ENCODE results near the gene OR1I1.
A peak's percentile ranks its signal among the peaks of the same experiment; 100 is the strongest.

Gene OR1I1

GRCh38 chr19:15116856-15117255 lies 34.8 kb downstream of the OR1I1 start:
- no peak for DNase-seq (ENCODE audit: low read depth in 1 of 2, low spot score in 1 of 2)

DNA sequence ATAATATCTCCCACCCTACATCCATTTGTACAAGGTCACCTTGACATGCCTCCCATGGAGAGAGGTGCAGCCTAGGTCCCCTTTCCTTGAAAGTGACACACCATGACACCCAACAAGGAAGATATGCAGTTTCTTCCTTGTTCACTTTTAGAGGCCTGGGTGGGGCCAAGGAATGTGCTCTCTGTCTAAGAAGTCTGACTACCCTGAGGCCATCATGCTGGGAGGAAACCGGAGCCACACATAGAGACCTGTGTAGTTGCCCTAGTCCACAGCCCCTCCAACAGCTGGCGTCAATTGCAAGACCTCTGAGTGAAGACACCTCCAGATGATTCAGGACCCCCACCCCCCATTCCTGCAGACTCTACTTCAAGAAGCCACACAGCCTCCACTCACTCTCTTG lies 36.2 kb downstream of the OR1I1 start:
- DNase-seq (ENCODE audit: low read depth in 1 of 2, low spot score in 1 of 2), result no peak

DNA sequence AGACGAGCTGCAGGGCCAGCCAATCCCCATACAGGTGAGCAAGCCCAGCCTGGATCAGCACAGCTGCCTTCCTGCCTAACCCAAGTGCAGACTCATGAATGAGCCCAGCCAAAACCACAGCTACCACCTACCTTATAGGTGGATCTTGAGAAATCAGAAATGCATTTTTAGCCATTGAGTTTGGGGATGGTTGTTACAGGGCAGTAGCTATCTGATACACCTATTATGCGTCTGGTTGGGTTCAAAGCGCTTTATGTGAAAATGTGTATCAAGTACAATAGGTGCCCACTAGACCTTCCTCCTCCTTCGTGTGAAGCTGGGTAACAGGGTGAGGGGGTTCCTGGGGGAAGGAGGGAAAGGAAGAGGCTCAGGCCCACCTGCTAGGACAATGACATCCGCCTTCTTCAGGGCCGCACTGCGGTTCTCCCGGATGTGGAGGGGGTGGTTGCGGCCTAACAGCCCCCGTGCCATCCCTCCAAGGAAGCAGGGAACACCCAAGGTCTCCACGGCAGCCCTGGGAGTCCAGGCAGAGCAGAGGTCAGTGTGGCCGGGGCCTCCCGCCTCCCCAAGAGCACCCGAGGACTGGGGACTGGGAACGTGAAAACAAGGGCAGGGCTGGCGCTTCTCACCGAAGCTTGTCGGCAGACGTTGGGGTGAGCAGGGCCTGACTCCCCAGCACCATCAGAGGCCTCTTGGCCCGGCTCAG lies 36.9 kb downstream of the OR1I1 start:
- no peak for DNase-seq (ENCODE audit: low read depth in 1 of 2, low spot score in 1 of 2)

GRCh38 chr19:15120135-15121026 lies 38.4 kb downstream of the OR1I1 start:
- no peak for DNase-seq (ENCODE audit: low read depth in 1 of 2, low spot score in 1 of 2)

- DNase-seq (ENCODE audit: low read depth in 1 of 2, low spot score in 1 of 2), result no peak
Observed at GRCh38 chr19:15122331-15123030, 40.5 kb downstream of the OR1I1 start.

- DNase-seq (ENCODE audit: low read depth in 1 of 2, low spot score in 1 of 2), result no peak
Observed at GRCh38 chr19:15123031-15123890, 41.2 kb downstream of the OR1I1 start.

DNA sequence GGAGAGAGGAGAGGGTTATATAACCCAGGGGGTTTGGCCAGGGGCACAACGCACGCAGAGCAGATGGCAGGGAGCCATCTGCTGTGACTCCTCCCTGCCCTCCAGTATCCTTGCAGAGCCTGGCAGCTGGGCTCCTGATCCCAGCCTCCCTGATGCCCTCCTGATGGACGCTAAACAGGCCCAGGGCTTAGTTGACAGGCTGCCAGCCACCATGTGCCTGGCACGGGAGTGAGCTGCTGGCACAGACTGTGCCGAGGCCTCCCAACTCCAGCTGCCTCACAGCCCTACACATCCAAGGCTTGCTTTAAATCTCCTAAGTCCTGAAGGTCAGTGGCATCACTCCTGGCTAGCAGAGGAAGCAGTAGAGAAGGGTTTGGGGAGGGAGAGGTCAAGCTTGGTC lies 41.9 kb downstream of the OR1I1 start:
- DNase-seq (ENCODE audit: low read depth in 1 of 2, low spot score in 1 of 2), result no peak

GRCh38 chr19:15124572-15125231 lies 42.7 kb downstream of the OR1I1 start:
- DNase-seq (ENCODE audit: low read depth in 1 of 2, low spot score in 1 of 2), result no peak

DNA sequence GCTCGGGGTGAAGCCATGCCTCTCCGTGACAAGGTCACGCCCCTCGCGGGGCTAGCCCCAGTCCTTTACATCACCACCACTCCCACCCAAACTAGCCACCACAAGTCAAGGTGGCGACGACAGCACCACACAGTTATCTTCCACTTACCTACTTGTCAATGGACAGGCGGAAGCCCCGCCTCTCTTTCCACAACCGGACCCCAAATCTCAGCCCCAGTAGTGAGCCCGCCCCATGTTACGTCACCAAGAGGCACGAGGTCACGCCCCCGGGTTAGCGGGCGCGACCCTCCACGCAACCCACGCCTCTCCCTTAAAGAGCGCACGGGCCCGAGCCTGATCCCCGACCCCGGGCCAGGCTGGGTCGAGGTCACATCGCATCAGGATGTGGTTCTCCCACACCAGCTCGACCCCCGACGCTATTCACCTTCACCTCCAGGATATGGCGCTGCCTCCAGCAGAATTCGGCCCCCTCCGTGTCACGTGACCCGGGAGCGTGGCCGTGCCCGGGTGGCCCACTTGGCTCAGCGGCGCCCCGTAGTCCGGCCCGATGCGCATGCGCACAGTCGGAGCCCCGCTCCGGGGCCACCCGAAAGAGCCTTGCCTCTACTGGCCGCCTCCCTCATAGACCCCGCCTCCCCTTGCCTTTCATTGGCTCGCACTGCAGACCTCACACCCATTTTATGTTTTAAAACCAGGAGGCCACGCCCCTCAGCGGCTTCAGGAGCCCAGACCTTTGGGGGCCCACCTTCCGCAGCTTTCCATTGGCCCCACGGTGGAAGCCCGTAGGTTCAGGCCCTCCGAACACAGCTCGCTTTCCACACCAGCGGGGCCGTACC lies 43.4 kb downstream of the OR1I1 start:
- peak; percentile 96 to 97 for DNase-seq (ENCODE audit: low read depth in 1 of 2, low spot score in 1 of 2)

DNA sequence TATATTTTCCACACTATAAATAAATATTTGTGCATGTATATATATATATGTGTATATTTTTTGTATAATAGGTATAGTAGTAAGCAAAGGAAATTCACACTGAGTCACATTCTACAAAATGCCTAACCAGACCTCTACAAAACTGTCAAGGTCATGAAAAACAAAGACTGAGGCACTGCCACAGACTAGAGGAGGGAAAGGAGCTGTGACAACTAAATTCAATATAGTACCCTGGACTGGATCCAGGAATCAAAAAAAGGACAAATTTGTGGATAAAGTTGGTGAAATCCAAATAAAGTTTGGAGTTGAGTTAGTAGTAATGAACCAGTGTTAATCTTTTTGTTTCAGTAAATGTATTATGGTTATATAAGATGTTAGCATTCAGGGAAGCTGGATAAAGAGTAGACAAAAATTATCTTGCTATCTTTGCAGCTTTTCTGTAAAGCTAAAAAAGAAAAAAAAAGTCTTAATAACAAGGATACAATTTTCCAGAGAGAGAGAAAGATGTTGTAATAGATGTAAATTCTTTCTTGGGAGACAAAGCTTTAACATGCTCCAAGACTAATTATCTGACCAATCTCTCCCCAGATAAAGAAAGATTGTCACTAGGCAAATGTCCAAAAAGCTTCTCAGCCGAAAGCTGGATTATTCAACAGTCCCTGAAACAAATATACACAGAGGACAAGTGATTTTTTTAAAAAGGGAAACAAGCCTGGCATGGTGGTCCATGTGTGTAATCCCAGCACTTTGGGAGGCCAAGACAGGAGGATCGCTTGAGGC lies 44.3 kb downstream of the OR1I1 start:
- no peak for DNase-seq (ENCODE audit: low read depth in 1 of 2, low spot score in 1 of 2)

DNA sequence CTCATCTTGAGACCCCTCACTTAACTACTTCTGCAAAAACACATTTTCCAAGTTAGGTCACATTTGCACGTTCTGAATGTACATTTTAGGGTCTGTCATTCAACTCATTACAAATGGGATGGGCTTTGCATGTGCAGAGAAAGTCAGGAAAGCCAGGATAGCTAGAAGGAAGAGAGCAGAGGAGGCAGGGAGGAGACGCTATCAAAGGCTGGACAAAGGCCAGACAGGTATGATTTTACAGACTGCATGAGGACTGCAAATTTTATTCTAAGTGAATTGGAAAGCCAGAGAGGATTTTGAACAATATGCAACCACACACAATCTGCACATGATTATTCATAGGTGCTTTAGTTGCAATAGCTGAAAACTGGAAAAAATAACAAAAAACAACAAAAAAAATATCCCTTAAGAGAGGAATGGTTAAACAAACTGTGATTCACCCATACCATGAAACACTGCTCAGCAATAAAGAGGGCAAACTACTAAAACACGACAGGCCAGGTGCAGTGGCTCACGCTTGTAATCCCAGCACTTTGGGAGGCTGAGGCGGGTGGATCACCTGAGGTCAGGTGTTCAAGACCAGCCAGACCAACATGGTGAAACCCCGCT lies 46.3 kb downstream of the OR1I1 start:
- no peak for DNase-seq (ENCODE audit: low read depth in 1 of 2, low spot score in 1 of 2)

DNA sequence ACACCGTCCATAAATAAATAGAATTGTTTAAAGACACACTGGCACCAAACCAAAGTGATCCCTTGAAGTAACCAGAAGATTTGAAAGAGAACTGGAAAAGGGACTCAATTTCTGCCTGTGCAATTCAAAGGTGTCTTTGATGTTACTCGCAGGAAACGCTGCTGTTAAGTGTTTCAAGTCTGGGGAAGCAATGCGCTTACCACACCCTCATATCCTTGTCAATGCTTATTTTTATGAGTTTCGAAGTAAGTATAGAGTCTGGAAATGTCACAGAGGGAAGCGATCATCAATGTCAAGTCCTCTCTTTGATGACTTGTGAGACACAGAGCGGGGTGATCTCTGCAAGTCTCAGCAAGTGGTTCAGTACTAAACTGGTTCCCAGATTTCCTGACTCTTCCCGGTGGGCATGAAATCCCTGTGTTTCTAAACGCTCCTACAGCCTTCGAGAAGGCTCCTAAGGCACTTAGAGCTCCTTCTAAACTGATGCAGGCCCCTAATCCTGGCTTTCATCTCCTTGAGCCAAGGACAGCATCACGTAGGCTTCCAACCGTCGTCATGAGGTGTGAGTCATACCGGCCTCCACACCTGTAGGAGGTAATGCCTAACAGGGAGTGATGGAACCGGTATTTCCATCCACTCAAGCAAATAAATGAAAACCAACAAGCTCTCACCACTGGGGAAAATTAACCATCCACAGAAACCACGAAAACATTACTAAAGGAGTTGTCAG lies 48.0 kb downstream of the OR1I1 start:
- peak in 1 of 2 donors; percentile 40 for DNase-seq (ENCODE audit: low read depth in 1 of 2, low spot score in 1 of 2)

- no peak for DNase-seq (ENCODE audit: low read depth in 1 of 2, low spot score in 1 of 2)
Observed at GRCh38 chr19:15136234-15136954, 54.4 kb downstream of the OR1I1 start.

DNA sequence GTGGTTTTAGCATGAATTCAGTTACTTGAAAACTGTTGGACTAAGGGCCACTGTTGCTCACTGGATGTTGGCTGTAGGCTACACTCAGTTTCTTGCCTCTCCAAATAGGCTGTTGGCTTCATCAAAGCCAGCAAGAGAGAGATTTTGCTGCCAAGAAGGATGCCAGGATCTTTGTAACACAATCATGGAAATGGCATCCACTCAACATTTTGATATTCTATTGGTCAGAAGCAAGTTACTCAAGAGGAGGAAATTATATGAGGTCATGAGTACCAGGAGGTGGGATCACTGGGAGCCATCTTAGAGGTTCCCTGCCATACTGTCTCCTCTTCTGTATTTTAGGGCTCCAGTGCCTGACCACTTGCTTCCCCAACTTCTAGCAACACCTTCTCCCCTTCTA lies 55.8 kb downstream of the OR1I1 start:
- no peak for DNase-seq (ENCODE audit: low read depth in 1 of 2, low spot score in 1 of 2)

- DNase-seq (ENCODE audit: low read depth in 1 of 2, low spot score in 1 of 2), result no peak
Observed at GRCh38 chr19:15138427-15138826, 56.4 kb downstream of the OR1I1 start.

GRCh38 chr19:15141143-15141542 lies 59.1 kb downstream of the OR1I1 start:
- DNase-seq (ENCODE audit: low read depth in 1 of 2, low spot score in 1 of 2), result no peak

GRCh38 chr19:15142313-15142712 lies 60.3 kb downstream of the OR1I1 start:
- no peak for DNase-seq (ENCODE audit: low read depth in 1 of 2, low spot score in 1 of 2)
